Calu3 (cell line): ENCODE results near the gene HOXA9. TPM values are rescaled to one million over a fixed set of nuclear protein-coding genes. Genes with fewer than 3 reads are reported as not detected.

Experiments used
- BruUV-seq: library from RNA; stranded (reverse); fragments of 400-500 nt; replicated peaks from 2 replicates; lab custom pipeline; 2021; lab: Mats Ljungman, UMichigan
- CTCF ChIA-PET: fragments of 300-600 bp; sonication (Branson Sonifier 250); formaldehyde crosslinking; loops from one replicate; lab custom pipeline; 2022; ENCODE audit warnings: antibody characterized with exemption; lab: Charles Lee
- DNase-seq: peaks from one replicate; pipeline ENCODE4 v3.0.0; 2022
- H3K27ac Mint-ChIP-seq: one replicate; pipeline ENCODE4 v1.8.0; 2022; ENCODE audit warnings: mixed read lengths; ENCODE audit not compliant: unreplicated experiment
- H3K27me3 Mint-ChIP-seq: one replicate; pipeline ENCODE4 v1.8.0; 2022; ENCODE audit warnings: mixed read lengths; ENCODE audit not compliant: unreplicated experiment
- H3K36me3 Mint-ChIP-seq: one replicate; pipeline ENCODE4 v1.8.0; 2022; ENCODE audit warnings: mild to moderate bottlenecking, moderate library complexity, mixed read lengths; ENCODE audit not compliant: insufficient read depth, unreplicated experiment
- H3K4me1 Mint-ChIP-seq: one replicate; pipeline ENCODE4 v1.8.0; 2022; ENCODE audit warnings: mild to moderate bottlenecking, low read depth, mixed read lengths; ENCODE audit not compliant: unreplicated experiment
- H3K4me3 Mint-ChIP-seq: one replicate; pipeline ENCODE4 v1.8.0; 2022; ENCODE audit warnings: mild to moderate bottlenecking, low read depth, moderate library complexity, mixed read lengths; ENCODE audit not compliant: unreplicated experiment
- H3K9me3 Mint-ChIP-seq: one replicate; pipeline ENCODE4 v1.8.0; 2022; ENCODE audit warnings: low read depth, mixed read lengths; ENCODE audit not compliant: unreplicated experiment
- CTCF ChIP-seq: fragments of 200-600 bp; IDR thresholded peaks from one replicate; pipeline ENCODE4 v1.8.0; 2022; ENCODE audit warnings: antibody characterized with exemption; ENCODE audit not compliant: unreplicated experiment
- intact Hi-C: fragments of 100-400 bp; cut with micrococcal nuclease; formaldehyde crosslinking; loops from one replicate; pipeline ENCODE4 v1.10.0; 2022; ENCODE audit not compliant: unreplicated experiment
- total RNA-seq: library from RNA; stranded (reverse); gene quantifications from 2 replicates; pipeline ENCODE4 v1.2.3, GENCODE V29; 2022

Gene HOXA9
- total RNA-seq, 1 experiment from 2014 or later, result 2.5 TPM

GRCh38 chr7:27198871-27199801 lies 33.8 kb upstream of the HOXA9 start:
- CTCF ChIA-PET, result interaction anchor here (0.5 to 1.9 kb wide), 20 partner anchors 9 to 948 kb away, joined by 3 to 9 read pairs (median 3); no protein-coding TSS in a partner anchor
- no TSS peak for BruUV-seq
- peak overlapping the region; percentile 71 for H3K4me3 Mint-ChIP-seq
- no peaks in the 10 kb centered on the region for H3K9me3 Mint-ChIP-seq
- H3K4me1 Mint-ChIP-seq, result peaks cover 10% of the 10 kb centered on the region
- no peak overlapping the region for H3K27ac Mint-ChIP-seq
- intact Hi-C loops, result loop anchor here (5.0 kb wide), 1 partner anchor 573 kb away; no protein-coding TSS in a partner anchor
- peaks cover 40% of the 10 kb centered on the region for H3K27me3 Mint-ChIP-seq
- peaks cover 25% of the 10 kb centered on the region for H3K36me3 Mint-ChIP-seq
- no peak for TF ChIP-seq CTCF
- peak; percentile 59 for DNase-seq

- no peak overlapping the region for H3K27ac Mint-ChIP-seq
- H3K4me1 Mint-ChIP-seq, result peaks cover 10% of the 10 kb centered on the region
- no peak for DNase-seq
- H3K27me3 Mint-ChIP-seq, result peaks cover 31% of the 10 kb centered on the region
- CTCF ChIA-PET, result interaction anchor here (0.5 to 1.2 kb wide), 8 partner anchors 10 to 895 kb away, joined by 3 to 5 read pairs (median 3); no protein-coding TSS in a partner anchor
- no peak for TF ChIP-seq CTCF
- no peaks in the 10 kb centered on the region for H3K9me3 Mint-ChIP-seq
- intact Hi-C loops, result loop anchor here (5.0 kb wide), 1 partner anchor 574 kb away; no protein-coding TSS in a partner anchor
- no TSS peak for BruUV-seq
- H3K36me3 Mint-ChIP-seq, result peaks cover 25% of the 10 kb centered on the region
- H3K4me3 Mint-ChIP-seq, result peak overlapping the region; percentile 71
These were observed 33.0 kb upstream of the HOXA9 start for GRCh38 chr7:27198138-27198841.

GRCh38 chr7:27197137-27198042 lies 32.1 kb upstream of the HOXA9 start:
- no peak overlapping the region for H3K4me3 Mint-ChIP-seq
- H3K36me3 Mint-ChIP-seq, result peaks cover 25% of the 10 kb centered on the region
- H3K9me3 Mint-ChIP-seq, result no peaks in the 10 kb centered on the region
- BruUV-seq, result TSS peak; percentile 72
- CTCF ChIA-PET, result no interaction called here
- no peak for TF ChIP-seq CTCF
- intact Hi-C loops, result loop anchor here (2.0 to 5.0 kb wide), 3 partner anchors 407 to 723 kb away; no protein-coding TSS in a partner anchor
- H3K27ac Mint-ChIP-seq, result no peak overlapping the region
- peaks cover 29% of the 10 kb centered on the region for H3K27me3 Mint-ChIP-seq
- H3K4me1 Mint-ChIP-seq, result peaks cover 10% of the 10 kb centered on the region
- DNase-seq, result no peak
